MM.1S (cell line): Measurements from ENCODE around the gene TMED5.

ENCODE experiments used
- DNase-seq: peaks from one replicate; pipeline ENCODE4 v3.0.0-alpha.2; 2015
- H2AFZ ChIP-seq: fragments of 300-600 bp; sonication (generic); 2 replicates; pipeline ENCODE4 v1.6.0; 2016; ENCODE audit warnings: antibody characterized with exemption, low read length
- H3F3A ChIP-seq: fragments of 300-600 bp; sonication (generic); 2 replicates; pipeline ENCODE4 v1.6.1; 2016; ENCODE audit warnings: mild to moderate bottlenecking, antibody characterized with exemption, low read length, moderate library complexity, mixed read lengths; ENCODE audit not compliant: insufficient read depth
- H3K27ac ChIP-seq: fragments of 300-600 bp; sonication (generic); 2 replicates; pipeline ENCODE4 v1.5.1; 2016; ENCODE audit warnings: mild to moderate bottlenecking, low read length
- H3K27me3 ChIP-seq: fragments of 300-600 bp; sonication (generic); replicated peaks from 2 replicates; pipeline ENCODE4 v1.6.0; 2016; ENCODE audit warnings: low read length; ENCODE audit not compliant: insufficient read depth
- H3K36me3 ChIP-seq: fragments of 300-600 bp; sonication (generic); replicated peaks from 2 replicates; pipeline ENCODE4 v1.6.1; 2016; ENCODE audit warnings: mild to moderate bottlenecking, low read length, mixed read lengths; ENCODE audit not compliant: insufficient read depth
- H3K4me1 ChIP-seq: fragments of 300-600 bp; sonication (generic); 2 replicates; pipeline ENCODE4 v1.6.1; 2016; ENCODE audit warnings: low read length, mixed read lengths
- H3K4me2 ChIP-seq: fragments of 300-600 bp; sonication (generic); 2 replicates; pipeline ENCODE4 v1.6.0; 2016; ENCODE audit warnings: low read depth, low read length
- H3K4me3 ChIP-seq: fragments of 300-600 bp; sonication (generic); 2 replicates; pipeline ENCODE4 v1.5.1; 2016; ENCODE audit warnings: low read length, mixed read lengths
- H3K79me2 ChIP-seq: fragments of 300-600 bp; sonication (generic); 2 replicates; pipeline ENCODE4 v1.6.1; 2016; ENCODE audit warnings: mixed run types, low read length, mixed read lengths
- H3K9ac ChIP-seq: fragments of 300-600 bp; sonication (generic); 2 replicates; pipeline ENCODE4 v1.6.1; 2016; ENCODE audit warnings: low read length, mixed read lengths
- H3K9me2 ChIP-seq: fragments of 300-600 bp; sonication (generic); replicated peaks from 2 replicates; pipeline ENCODE4 v1.6.1; 2016; ENCODE audit warnings: mild to moderate bottlenecking, low read length, mixed read lengths; ENCODE audit not compliant: insufficient read depth
- H3K9me3 ChIP-seq: fragments of 300-600 bp; sonication (generic); replicated peaks from 2 replicates; pipeline ENCODE4 v1.6.1; 2016; ENCODE audit warnings: mild to moderate bottlenecking, low read length, mixed read lengths; ENCODE audit not compliant: insufficient read depth
- H4K20me1 ChIP-seq: fragments of 300-600 bp; sonication (generic); 2 replicates; pipeline ENCODE4 v1.6.1; 2016; ENCODE audit warnings: mild to moderate bottlenecking, low read length, moderate library complexity, mixed read lengths; ENCODE audit not compliant: insufficient read depth
- EZH2 ChIP-seq: fragments of 300-600 bp; sonication (generic); optimal IDR thresholded peaks from 2 replicates; pipeline ENCODE3; 2017; ENCODE audit warnings: low read depth, mild to moderate bottlenecking, antibody characterized with exemption, low read length, mixed read lengths
- EZH2phosphoT487 ChIP-seq: fragments of 300-600 bp; sonication (generic); IDR thresholded peaks from 2 replicates; pipeline ENCODE4 v1.6.1; 2018; ENCODE audit warnings: antibody characterized with exemption, low read length
- TF ChIP-seq, protein P1 (sequence below): fragments of 300-600 bp; sonication (generic); IDR thresholded peaks from 2 replicates; pipeline ENCODE4 v1.5.1; 2016; ENCODE audit warnings: antibody characterized with exemption, low read length, mixed read lengths

TMED5 gene

DNA sequence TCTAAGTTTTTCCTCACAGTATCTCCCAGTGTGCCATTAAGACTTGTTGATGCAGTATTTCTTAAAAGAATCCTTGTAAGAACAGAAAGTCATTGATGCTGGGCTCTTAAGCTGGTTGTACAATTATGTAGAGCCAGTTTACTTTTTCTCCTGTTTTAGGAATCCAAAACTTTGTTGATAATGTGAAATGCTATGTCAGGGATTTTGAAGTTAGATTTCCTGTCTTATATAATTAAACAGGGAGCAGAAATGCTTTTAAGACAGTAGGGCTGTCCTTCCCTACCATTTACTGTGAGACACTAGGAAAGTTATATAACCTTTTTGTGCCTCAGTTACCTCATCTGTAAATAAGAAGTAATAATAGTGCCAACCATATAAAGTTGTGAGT is 26.3 kb upstream of the TMED5 start:
- no peak for TF ChIP-seq EZH2phosphoT487
- TF ChIP-seq, protein P1, sequence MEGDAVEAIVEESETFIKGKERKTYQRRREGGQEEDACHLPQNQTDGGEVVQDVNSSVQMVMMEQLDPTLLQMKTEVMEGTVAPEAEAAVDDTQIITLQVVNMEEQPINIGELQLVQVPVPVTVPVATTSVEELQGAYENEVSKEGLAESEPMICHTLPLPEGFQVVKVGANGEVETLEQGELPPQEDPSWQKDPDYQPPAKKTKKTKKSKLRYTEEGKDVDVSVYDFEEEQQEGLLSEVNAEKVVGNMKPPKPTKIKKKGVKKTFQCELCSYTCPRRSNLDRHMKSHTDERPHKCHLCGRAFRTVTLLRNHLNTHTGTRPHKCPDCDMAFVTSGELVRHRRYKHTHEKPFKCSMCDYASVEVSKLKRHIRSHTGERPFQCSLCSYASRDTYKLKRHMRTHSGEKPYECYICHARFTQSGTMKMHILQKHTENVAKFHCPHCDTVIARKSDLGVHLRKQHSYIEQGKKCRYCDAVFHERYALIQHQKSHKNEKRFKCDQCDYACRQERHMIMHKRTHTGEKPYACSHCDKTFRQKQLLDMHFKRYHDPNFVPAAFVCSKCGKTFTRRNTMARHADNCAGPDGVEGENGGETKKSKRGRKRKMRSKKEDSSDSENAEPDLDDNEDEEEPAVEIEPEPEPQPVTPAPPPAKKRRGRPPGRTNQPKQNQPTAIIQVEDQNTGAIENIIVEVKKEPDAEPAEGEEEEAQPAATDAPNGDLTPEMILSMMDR: no peak
- TF ChIP-seq EZH2: no peak
- Histone ChIP-seq H3F3A (no peaks in the 10 kb centered on the region), H3K36me3 (no peaks in the 10 kb centered on the region), H3K4me1 (no peaks in the 10 kb centered on the region), H2AFZ (no peak overlapping the region), H3K4me2 (no peak overlapping the region), H3K9me3 (no peaks in the 10 kb centered on the region), H3K9me2 (no peaks in the 10 kb centered on the region), H4K20me1 (no peaks in the 10 kb centered on the region), H3K79me2 (no peaks in the 10 kb centered on the region), H3K27ac (no peak overlapping the region), H3K4me3 (no peak overlapping the region), H3K9ac (no peak overlapping the region), H3K27me3 (no peaks in the 10 kb centered on the region)
- no peak for DNase-seq

DNA sequence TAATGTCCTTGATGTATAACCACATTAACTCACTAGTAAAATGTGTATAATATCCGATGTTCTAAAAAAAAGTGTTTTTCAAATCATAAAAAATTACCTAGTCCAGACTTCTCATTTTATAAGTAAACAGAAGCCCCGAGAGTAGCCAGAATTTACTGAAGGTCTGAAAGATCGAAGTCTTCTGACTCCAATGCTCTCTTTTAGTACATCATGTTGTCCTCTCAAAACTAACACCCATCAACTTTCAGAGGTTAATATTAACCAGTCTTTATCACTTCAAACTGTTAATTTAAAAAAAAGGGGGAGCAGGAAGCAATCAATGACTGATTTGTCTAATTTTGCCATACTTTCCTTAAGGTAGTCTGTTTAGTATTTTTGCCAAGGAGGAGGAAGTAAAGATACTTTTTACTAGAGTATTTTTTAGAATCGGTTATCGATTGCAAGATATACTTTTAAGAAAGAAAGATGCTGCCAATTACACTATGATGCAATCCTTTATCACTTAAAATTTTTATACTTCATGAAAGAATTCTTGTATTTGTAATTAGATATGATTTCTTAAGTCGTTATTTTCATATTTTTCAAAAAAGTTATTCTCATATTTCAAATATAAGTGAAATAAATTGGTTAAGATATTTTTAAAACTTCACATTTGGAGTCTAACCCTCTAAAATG is 25.8 kb upstream of the TMED5 start:
- H4K20me1 ChIP-seq: no peaks in the 10 kb centered on the region
- TF ChIP-seq, protein P1: no peak
- TF ChIP-seq EZH2 (no peak), EZH2phosphoT487 (no peak)
- no peaks in the 10 kb centered on the region for H3K79me2 ChIP-seq
- no peak overlapping the region for H3K4me3 ChIP-seq
- H3K36me3 ChIP-seq: no peaks in the 10 kb centered on the region
- H3K27me3 ChIP-seq: no peaks in the 10 kb centered on the region
- no peaks in the 10 kb centered on the region for H3F3A ChIP-seq
- H3K9ac ChIP-seq: no peak overlapping the region
- no peaks in the 10 kb centered on the region for H3K4me1 ChIP-seq
- H2AFZ ChIP-seq: no peak overlapping the region
- H3K4me2 ChIP-seq: no peak overlapping the region
- H3K9me3 ChIP-seq: no peaks in the 10 kb centered on the region
- H3K27ac ChIP-seq: no peak overlapping the region
- H3K9me2 ChIP-seq: no peaks in the 10 kb centered on the region
- no peak for DNase-seq

DNA sequence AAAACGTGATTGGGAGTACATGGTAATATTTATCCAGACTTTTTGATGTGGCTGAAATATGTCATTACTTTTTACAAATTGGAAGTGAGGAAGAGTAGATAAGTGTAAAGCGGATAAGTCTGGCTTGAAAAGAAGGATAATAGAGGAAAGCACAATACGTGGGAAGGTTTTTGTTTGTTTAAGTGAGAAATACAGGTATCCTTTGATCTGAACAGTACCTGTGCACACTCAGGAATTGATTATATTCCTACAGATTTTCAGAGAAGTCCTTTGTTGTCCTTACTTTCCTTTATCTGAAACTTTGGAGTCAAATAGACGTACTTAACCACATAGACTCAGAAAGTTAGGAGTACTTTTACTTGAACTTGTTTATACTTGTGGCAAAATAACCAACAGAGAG is 20.5 kb upstream of the TMED5 start:
- Histone ChIP-seq H3F3A (no peaks in the 10 kb centered on the region), H3K9me2 (no peaks in the 10 kb centered on the region), H3K9me3 (no peaks in the 10 kb centered on the region), H3K79me2 (no peaks in the 10 kb centered on the region), H3K27me3 (no peaks in the 10 kb centered on the region), H3K36me3 (no peaks in the 10 kb centered on the region), H2AFZ (no peak overlapping the region), H3K9ac (no peak overlapping the region), H4K20me1 (no peaks in the 10 kb centered on the region), H3K27ac (no peak overlapping the region), H3K4me3 (no peak overlapping the region), H3K4me2 (no peak overlapping the region), H3K4me1 (no peaks in the 10 kb centered on the region)
- DNase-seq: no peak
- TF ChIP-seq EZH2phosphoT487 (no peak), EZH2 (no peak)
- TF ChIP-seq, protein P1: no peak
